PC-9 (cell line): ENCODE measurements around the gene SYNJ1. TPM values are rescaled to one million over a fixed set of nuclear protein-coding genes. Genes with fewer than 3 reads are reported as not detected.

Experiments used
- BruUV-seq: library from RNA; stranded (reverse); fragments of 400-500 nt; replicated peaks from 2 replicates; lab custom pipeline; 2021; lab: Mats Ljungman, UMichigan
- CTCF ChIA-PET: fragments of 300-600 bp; sonication (Branson Sonifier 250); formaldehyde crosslinking; loops from one replicate; lab custom pipeline; 2022; ENCODE audit warnings: antibody characterized with exemption; lab: Charles Lee
- POLR2A ChIA-PET: fragments of 300-600 bp; sonication (Branson Sonifier 250); formaldehyde crosslinking; loops from one replicate; lab custom pipeline; 2022; ENCODE audit warnings: antibody characterized with exemption; ENCODE audit not compliant: unreplicated experiment; lab: Charles Lee
- DNase-seq, 2 experiments: peaks; one replicate each; pipeline versions ENCODE4 v3.0.0 to v3.0.0-alpha.2; 2015 to 2022; ENCODE audit warnings: mixed read lengths in 1 of 2
- H2AFZ ChIP-seq: fragments of 200-600 bp; sonication (generic); 2 replicates; pipeline ENCODE4 v1.8.1; 2017; ENCODE audit warnings: antibody characterized with exemption
- H3F3A ChIP-seq: fragments of 200-600 bp; sonication (generic); 2 replicates; pipeline ENCODE4 v1.8.1; 2017; ENCODE audit warnings: antibody characterized with exemption, mild to moderate bottlenecking, low read depth; ENCODE audit not compliant: insufficient read depth
- H3K27ac ChIP-seq: fragments of 200-600 bp; sonication (generic); 2 replicates; pipeline ENCODE4 v1.6.1; 2016; ENCODE audit warnings: mixed run types
- H3K27me3 ChIP-seq: fragments of 200-600 bp; sonication (generic); 2 replicates; pipeline ENCODE4 v1.6.1; 2016; ENCODE audit warnings: low read depth, mixed run types; ENCODE audit not compliant: insufficient read depth
- H3K36me3 ChIP-seq: fragments of 200-600 bp; sonication (generic); 2 replicates; pipeline ENCODE4 v1.6.1; 2016; ENCODE audit warnings: low read depth, mixed run types
- H3K4me1 ChIP-seq: fragments of 200-600 bp; sonication (generic); replicated peaks from 2 replicates; pipeline ENCODE4 v1.6.1; 2016; ENCODE audit warnings: mixed run types; ENCODE audit not compliant: insufficient read depth
- H3K4me2 ChIP-seq: fragments of 200-600 bp; sonication (generic); 2 replicates; pipeline ENCODE4 v1.6.1; 2017; ENCODE audit warnings: mixed run types
- H3K4me3 ChIP-seq: fragments of 200-600 bp; sonication (generic); 2 replicates; pipeline ENCODE4 v1.6.1; 2016; ENCODE audit warnings: mixed run types
- H3K79me2 ChIP-seq: fragments of 200-600 bp; sonication (generic); 2 replicates; pipeline ENCODE4 v1.6.1; 2017; ENCODE audit warnings: low read depth, mixed run types
- H3K9me2 ChIP-seq: fragments of 200-600 bp; sonication (generic); 2 replicates; pipeline ENCODE4 v1.8.1; 2017; ENCODE audit warnings: mild to moderate bottlenecking; ENCODE audit not compliant: insufficient read depth
- H3K9me3 ChIP-seq: fragments of 200-600 bp; sonication (generic); 2 replicates; pipeline ENCODE4 v1.8.1; 2016; ENCODE audit warnings: low read depth; ENCODE audit not compliant: insufficient read depth
- H4K20me1 ChIP-seq: fragments of 200-600 bp; sonication (generic); 2 replicates; pipeline ENCODE4 v1.8.1; 2017; ENCODE audit not compliant: insufficient read depth
- CTCF ChIP-seq: fragments of 200-600 bp; sonication (generic); conservative IDR thresholded peaks from 2 replicates; pipeline ENCODE4 v1.6.1; 2017; ENCODE audit warnings: mixed run types, antibody characterized with exemption, mild to moderate bottlenecking, moderate library complexity
- EZH2 ChIP-seq: fragments of 200-600 bp; sonication (generic); IDR thresholded peaks from 2 replicates; pipeline ENCODE4 v1.8.0; 2017; ENCODE audit warnings: antibody characterized with exemption, low read depth
- intact Hi-C: fragments of 100-400 bp; cut with micrococcal nuclease; formaldehyde crosslinking; loops from one replicate; pipeline ENCODE4 v1.10.0; 2022; ENCODE audit not compliant: unreplicated experiment
- total RNA-seq: library from RNA; stranded (reverse); gene quantifications from 2 replicates; pipeline ENCODE4 v1.2.3, GENCODE V29; 2021

The SYNJ1 gene
- total RNA-seq, 1 experiment from 2014 or later = 4.8 TPM

GRCh38 chr21:32728848-32729247 is 1.0 kb upstream of the SYNJ1 start:
- Histone ChIP-seq H3K79me2 (no peaks in the 10 kb centered on the region), H3K27ac (no peak overlapping the region), H3K36me3 (no peaks in the 10 kb centered on the region), H3K4me2 (peak overlapping the region; percentile 90), H3K4me1 (peaks cover 14% of the 10 kb centered on the region), H3K9me2 (no peaks in the 10 kb centered on the region), H3K9me3 (no peaks in the 10 kb centered on the region), H3K4me3 (peak overlapping the region; percentile 71), H4K20me1 (no peaks in the 10 kb centered on the region), H3F3A (peaks cover 13% of the 10 kb centered on the region; the same call in 1 of the 2 replicates), H3K27me3 (no peaks in the 10 kb centered on the region), H2AFZ (peak overlapping the region; percentile 80)
- ChIA-PET POLR2A (no interaction called here), CTCF (no interaction called here)
- DNase-seq = no peak
- TF ChIP-seq EZH2 = no peak
- TF ChIP-seq CTCF = no peak
- intact Hi-C loops = loop anchor here (1.0 to 5.0 kb wide), 3 partner anchors 43 to 117 kb away; partner anchors contain the start of gene CFAP298
- BruUV-seq = TSS peak; percentile 68

GRCh38 chr21:32728456-32728839 is 635 bp upstream of the SYNJ1 start:
- H3K79me2 ChIP-seq = no peaks in the 10 kb centered on the region
- peak overlapping the region; percentile 37; the same call in 1 of the 2 replicates for H3K27ac ChIP-seq
- no peaks in the 10 kb centered on the region for H3K27me3 ChIP-seq
- no peaks in the 10 kb centered on the region for H4K20me1 ChIP-seq
- H3K9me3 ChIP-seq = no peaks in the 10 kb centered on the region
- intact Hi-C loops = loop anchor here (1.0 to 5.0 kb wide), 3 partner anchors 44 to 116 kb away; partner anchors contain the start of gene CFAP298
- CTCF ChIA-PET = no interaction called here
- no peaks in the 10 kb centered on the region for H3K9me2 ChIP-seq
- H3F3A ChIP-seq = peaks cover 13% of the 10 kb centered on the region; the same call in 1 of the 2 replicates
- peaks cover 14% of the 10 kb centered on the region for H3K4me1 ChIP-seq
- TF ChIP-seq CTCF = no peak
- TF ChIP-seq EZH2 = no peak
- no TSS peak for BruUV-seq
- POLR2A ChIA-PET = no interaction called here
- H3K4me2 ChIP-seq = peak overlapping the region; percentile 90
- DNase-seq = no peak
- no peaks in the 10 kb centered on the region for H3K36me3 ChIP-seq
- peak overlapping the region; percentile 80 for H2AFZ ChIP-seq
- peak overlapping the region; percentile 71 for H3K4me3 ChIP-seq

- DNase-seq = peak; percentile 17 to 36
- Histone ChIP-seq H3F3A (peaks cover 6% of the 10 kb centered on the region; the same call in 1 of the 2 replicates), H3K4me3 (peak overlapping the region; percentile 71), H3K4me1 (peaks cover 14% of the 10 kb centered on the region; the same call in 1 of the 2 replicates), H3K4me2 (peak overlapping the region; percentile 82), H3K36me3 (no peaks in the 10 kb centered on the region), H3K79me2 (no peaks in the 10 kb centered on the region), H3K9me2 (no peaks in the 10 kb centered on the region), H2AFZ (peak overlapping the region; percentile 86), H3K27ac (no peak overlapping the region), H4K20me1 (no peaks in the 10 kb centered on the region), H3K9me3 (no peaks in the 10 kb centered on the region), H3K27me3 (no peaks in the 10 kb centered on the region)
- BruUV-seq = TSS peak; percentile 34
- POLR2A ChIA-PET = interaction anchor here (0.7 kb wide), 1 partner anchor 75 kb away, joined by 4 read pairs; no protein-coding TSS in a partner anchor
- TF ChIP-seq EZH2 (no peak), CTCF (no peak)
- intact Hi-C loops = loop anchor here (5.0 kb wide), 1 partner anchor 65 kb away; no protein-coding TSS in a partner anchor
- CTCF ChIA-PET = interaction anchor here (0.7 kb wide), 1 partner anchor 19 kb away, joined by 4 read pairs; no protein-coding TSS in a partner anchor
Measured at GRCh38 chr21:32726839-32727686, 750 bp downstream of the SYNJ1 start.
